A549 (cell line): ENCODE data around the gene AKAP6. TPM values are rescaled to one million over a fixed set of nuclear protein-coding genes. Genes with fewer than 3 reads are reported as not detected.

ENCODE experiments used
- ATAC-seq, 2 experiments: fragments of 200-7000 bp in 1 of 2; fragments of >200 bp in 1 of 2; cut with Nextera tagmentation in 1 of 2; cut with Tn5 transposase in 1 of 2; 3 replicates each; pipeline versions ENCODE4 v1.8.0 to v1.9.1; 2018 to 2020; ENCODE audit warnings: mild to moderate bottlenecking in 1 of 2, moderate library complexity in 1 of 2
- CTCF ChIA-PET: fragments of 300-600 bp; sonication (Branson Sonifier 250); formaldehyde crosslinking; extraction: SDS; loops from one replicate; lab custom pipeline; 2021; ENCODE audit warnings: antibody characterized with exemption, inconsistent platforms; lab: Yijun Ruan, JAX
- POLR2A ChIA-PET: fragments of 350-600 bp; formaldehyde crosslinking; extraction: SDS; loops from one replicate; lab custom pipeline; 2021; ENCODE audit warnings: antibody characterized with exemption, inconsistent platforms; lab: Yijun Ruan, JAX
- DNase-seq, 2 experiments: peaks; one replicate each; pipeline versions ENCODE4 v3.0.0 to v3.0.0-alpha.2; 2011 to 2016; ENCODE audit warnings: low read depth in 1 of 2, low spot score in 1 of 2
- FAIRE-seq: peaks from 2 replicates; lab custom pipeline; 2011; peaks lifted over from hg19 to GRCh38; lab: Jason Lieb, UNC
- H3K27ac ChIP-seq, 2 experiments: fragments of >200 bp; sonication (Bioruptor Twin); formaldehyde crosslinking; 3 replicates each; pipeline ENCODE4 v1.5.1; 2016 to 2017
- H3K4me1 ChIP-seq: fragments of >200 bp; sonication (Bioruptor Twin); formaldehyde crosslinking; 3 replicates; pipeline ENCODE4 v1.6.1; 2016
- H3K4me2 ChIP-seq: fragments of >200 bp; sonication (Bioruptor Twin); formaldehyde crosslinking; 3 replicates; pipeline ENCODE4 v1.6.1; 2016
- H3K4me3 ChIP-seq: fragments of >200 bp; sonication (Bioruptor Twin); formaldehyde crosslinking; 3 replicates; pipeline ENCODE4 v1.5.1; 2016
- H3K9me3 ChIP-seq: fragments of >200 bp; sonication (Bioruptor Twin); formaldehyde crosslinking; 3 replicates; pipeline ENCODE4 v1.6.1; 2016
- CEBPB ChIP-seq, 2 experiments: fragments of >200 bp in 1 of 2; sonication (Bioruptor Twin) in 1 of 2; formaldehyde crosslinking in 1 of 2; IDR thresholded peaks; 2 replicates each; pipeline ENCODE4 v1.6.1; 2012 to 2016
- CHD4 ChIP-seq: fragments of 200-600 bp; sonication (generic); IDR thresholded peaks from 2 replicates; pipeline ENCODE4 v1.6.1; 2016; ENCODE audit warnings: antibody characterized with exemption, mild to moderate bottlenecking, borderline replicate concordance
- EHF ChIP-seq: fragments of 250-450 bp; sonication (Bioruptor Pico); IDR thresholded peaks from 2 replicates; pipeline ENCODE4 v1.5.0; 2020; ENCODE audit warnings: mild to moderate bottlenecking
- EHMT2 ChIP-seq: fragments of 200-600 bp; sonication (generic); IDR thresholded peaks from 2 replicates; pipeline ENCODE4 v1.6.1; 2016; ENCODE audit warnings: antibody characterized with exemption, low read depth, mild to moderate bottlenecking, moderate library complexity
- EP300 ChIP-seq, 2 experiments: fragments of >200 bp; sonication (Bioruptor Twin); formaldehyde crosslinking; IDR thresholded peaks; 2 replicates in 1 of 2; 3 replicates in 1 of 2; pipeline ENCODE4 v1.6.1; 2016 to 2017
- FOSB ChIP-seq: fragments of 250-450 bp; sonication (Bioruptor Pico); IDR thresholded peaks from 2 replicates; pipeline ENCODE4 v1.5.0; 2020; ENCODE audit warnings: mild to moderate bottlenecking, moderate library complexity
- FOSL2 ChIP-seq, 2 experiments: fragments of 450-650 bp in 1 of 2; fragments of >200 bp in 1 of 2; sonication (Bioruptor Twin) in 1 of 2; formaldehyde crosslinking; IDR thresholded peaks; 2 replicates each; pipeline versions ENCODE4 v1.5.0 to v1.6.1; 2016 to 2020; ENCODE audit warnings: mild to moderate bottlenecking in 1 of 2, moderate library complexity in 1 of 2
- FOXS1 ChIP-seq: fragments of 250-450 bp; sonication (Bioruptor Pico); IDR thresholded peaks from 2 replicates; pipeline ENCODE4 v1.5.0; 2020; ENCODE audit warnings: mild to moderate bottlenecking, moderate library complexity
- HDAC2 ChIP-seq: fragments of 200-600 bp; sonication (generic); IDR thresholded peaks from 2 replicates; pipeline ENCODE4 v1.6.1; 2016
- HEYL ChIP-seq: fragments of 250-450 bp; sonication (Bioruptor Pico); IDR thresholded peaks from 2 replicates; pipeline ENCODE4 v1.8.0; 2021; ENCODE audit warnings: mild to moderate bottlenecking, moderate library complexity
- HOXB13 ChIP-seq: fragments of 250-450 bp; sonication (Bioruptor Pico); IDR thresholded peaks from 2 replicates; pipeline ENCODE4 v1.5.0; 2020; ENCODE audit warnings: low read depth, mild to moderate bottlenecking, moderate library complexity
- HOXB5 ChIP-seq: fragments of 250-450 bp; sonication (Bioruptor Pico); IDR thresholded peaks from 2 replicates; pipeline ENCODE4 v1.5.0; 2020; ENCODE audit warnings: mild to moderate bottlenecking, moderate library complexity
- JUN ChIP-seq, 2 experiments: fragments of >200 bp; sonication (Bioruptor Twin); formaldehyde crosslinking; IDR thresholded peaks; 2 replicates in 1 of 2; 3 replicates in 1 of 2; pipeline ENCODE4 v1.6.1; 2016 to 2017
- MAFK ChIP-seq: fragments of 450-650 bp; IDR thresholded peaks from 2 replicates; pipeline ENCODE4 v1.6.1; 2014; ENCODE audit not compliant: partially characterized antibody
- MAZ ChIP-seq: fragments of 150-350 bp; IDR thresholded peaks from 2 replicates; pipeline ENCODE4 v1.6.1; 2014; ENCODE audit warnings: antibody characterized with exemption, low read depth, low read length, borderline replicate concordance
- NFE2L2 ChIP-seq: fragments of 150-350 bp; conservative IDR thresholded peaks from 2 replicates; pipeline ENCODE4 v1.6.1; 2014; ENCODE audit warnings: low read length
- NPAS2 ChIP-seq: fragments of 250-450 bp; sonication (Bioruptor Pico); IDR thresholded peaks from 2 replicates; pipeline ENCODE4 v1.8.0; 2022; ENCODE audit warnings: mild to moderate bottlenecking, moderate library complexity, borderline replicate concordance
- NR3C1 ChIP-seq: fragments of >200 bp; sonication (Bioruptor Twin); formaldehyde crosslinking; IDR thresholded peaks from 3 replicates; pipeline ENCODE4 v1.6.1; 2017
- RAD21 ChIP-seq, 2 experiments: fragments of >200 bp in 1 of 2; sonication (Bioruptor Twin) in 1 of 2; formaldehyde crosslinking in 1 of 2; IDR thresholded peaks in 1 of 2; conservative IDR thresholded peaks in 1 of 2; 2 replicates in 1 of 2; 3 replicates in 1 of 2; pipeline ENCODE4 v1.6.1; 2012 to 2018; ENCODE audit warnings: inconsistent platforms in 1 of 2
- RARB ChIP-seq: fragments of 250-450 bp; sonication (Bioruptor Pico); IDR thresholded peaks from 2 replicates; pipeline ENCODE4 v1.8.0; 2021; ENCODE audit warnings: mild to moderate bottlenecking, moderate library complexity
- RCOR1 ChIP-seq: fragments of 150-350 bp; IDR thresholded peaks from 2 replicates; pipeline ENCODE4 v1.6.1; 2014; ENCODE audit warnings: antibody characterized with exemption, low read length, low read depth
- SMC3 ChIP-seq: fragments of >200 bp; sonication (Bioruptor Twin); formaldehyde crosslinking; IDR thresholded peaks from 3 replicates; pipeline ENCODE4 v1.6.1; 2018; ENCODE audit warnings: inconsistent platforms
- SREBF2 ChIP-seq: fragments of 450-650 bp; IDR thresholded peaks from 2 replicates; pipeline ENCODE4 v1.6.1; 2014; ENCODE audit warnings: mild to moderate bottlenecking, moderate library complexity
- TFCP2L1 ChIP-seq: fragments of 250-450 bp; sonication (Bioruptor Pico); IDR thresholded peaks from 2 replicates; pipeline ENCODE4 v1.5.0; 2021; ENCODE audit warnings: mild to moderate bottlenecking
- ZFP36 ChIP-seq: fragments of 450-650 bp; IDR thresholded peaks from 2 replicates; pipeline ENCODE4 v1.6.1; 2014; ENCODE audit warnings: borderline replicate concordance; ENCODE audit not compliant: partially characterized antibody
- ZNF302 ChIP-seq: fragments of 250-450 bp; sonication (Bioruptor Pico); IDR thresholded peaks from 2 replicates; pipeline ENCODE4 v1.9.0; 2021; ENCODE audit warnings: inconsistent platforms, mild to moderate bottlenecking, moderate library complexity
- WGBS: methylation state at CpG from one replicate; pipeline ENCODE4 v1.1.6; 2017; ENCODE audit errors: missing lambda C conversion rate; 5-methylcytosine and 5-hydroxymethylcytosine counted together
- polyA plus RNA-seq, 4 experiments: library from polyadenylated mRNA; depleted of rRNA in 3 of 4; stranded (reverse); fragments of >200 nt; fragmentation: RNase III in 1 of 4; extraction: RNeasy Plus Mini Kit Qiagen cat#74134 plus additional on column Dnase treatment in 1 of 4; gene quantifications; 2 replicates in 3 of 4; 3 replicates in 1 of 4; pipeline ENCODE4 v1.2.3, GENCODE V29; 2011 to 2017
- TF ChIP-seq, protein P1 (sequence below): fragments of 200-600 bp; sonication (generic); IDR thresholded peaks from 2 replicates; pipeline ENCODE4 v1.6.1; 2016; ENCODE audit warnings: antibody characterized with exemption, mild to moderate bottlenecking, moderate library complexity

The AKAP6 gene
- polyA plus RNA-seq, 2 of the 4 experiments (the other 2 are of a cell fraction), result 0.27 to 1.9 TPM

DNA sequence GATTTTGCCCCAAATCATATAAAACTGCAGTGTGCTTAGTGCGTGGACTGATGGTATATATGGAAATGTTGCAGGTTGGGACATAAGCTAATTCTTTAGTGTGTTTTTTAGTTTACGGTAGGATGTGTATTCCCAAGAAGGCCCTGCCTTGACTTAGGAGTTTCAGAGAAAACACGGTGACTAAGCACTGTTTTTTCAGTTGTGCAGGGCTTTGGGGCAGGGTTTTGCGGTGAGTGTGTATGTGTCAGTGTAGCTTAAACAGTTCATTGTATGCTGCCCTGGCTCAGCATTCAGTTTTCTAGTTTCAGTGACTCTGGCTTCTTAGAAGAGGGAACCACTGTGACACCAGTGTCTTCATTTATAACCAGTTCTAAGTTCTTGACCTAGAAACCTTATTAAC lies 101.2 kb downstream of the AKAP6 start:
- Histone ChIP-seq H3K4me3 (no peak overlapping the region), H3K9me3 (no peaks in the 10 kb centered on the region), H3K4me1 (no peaks in the 10 kb centered on the region), H3K4me2 (no peak overlapping the region), H3K27ac (no peak overlapping the region)
- no peak for DNase-seq
- ChIA-PET POLR2A (no interaction called here), CTCF (interaction anchor here (0.9 kb wide), 1 partner anchor 81 kb away, joined by 5 read pairs; no protein-coding TSS in a partner anchor)
- WGBS, result 74% methylated on average over 4 of the region's 4 CpGs
- TF ChIP-seq JUN (IDR thresholded peaks at IDR 0.05) (no peak), CHD4 (no peak), FOSL2 (IDR thresholded peaks at IDR 0.05) (no peak), FOSL2 (CRISPR knock-in tag; IDR thresholded peaks at IDR 0.05) (no peak), RAD21 (conservative IDR thresholded peaks at IDR 0.05 in 1 of 2, IDR thresholded peaks at IDR 0.05 in 1 of 2) (no peak), SREBF2 (no peak), EP300 (IDR thresholded peaks at IDR 0.05) (no peak), FOSB (CRISPR knock-in tag) (no peak), NPAS2 (CRISPR knock-in tag) (no peak), EHF (CRISPR knock-in tag) (no peak), MAZ (no peak), MAFK (no peak), EHMT2 (no peak), CEBPB (IDR thresholded peaks at IDR 0.05) (no peak), TFCP2L1 (CRISPR knock-in tag) (no peak), SMC3 (no peak)
- no peak for FAIRE-seq
- ATAC-seq, result no peak

DNA sequence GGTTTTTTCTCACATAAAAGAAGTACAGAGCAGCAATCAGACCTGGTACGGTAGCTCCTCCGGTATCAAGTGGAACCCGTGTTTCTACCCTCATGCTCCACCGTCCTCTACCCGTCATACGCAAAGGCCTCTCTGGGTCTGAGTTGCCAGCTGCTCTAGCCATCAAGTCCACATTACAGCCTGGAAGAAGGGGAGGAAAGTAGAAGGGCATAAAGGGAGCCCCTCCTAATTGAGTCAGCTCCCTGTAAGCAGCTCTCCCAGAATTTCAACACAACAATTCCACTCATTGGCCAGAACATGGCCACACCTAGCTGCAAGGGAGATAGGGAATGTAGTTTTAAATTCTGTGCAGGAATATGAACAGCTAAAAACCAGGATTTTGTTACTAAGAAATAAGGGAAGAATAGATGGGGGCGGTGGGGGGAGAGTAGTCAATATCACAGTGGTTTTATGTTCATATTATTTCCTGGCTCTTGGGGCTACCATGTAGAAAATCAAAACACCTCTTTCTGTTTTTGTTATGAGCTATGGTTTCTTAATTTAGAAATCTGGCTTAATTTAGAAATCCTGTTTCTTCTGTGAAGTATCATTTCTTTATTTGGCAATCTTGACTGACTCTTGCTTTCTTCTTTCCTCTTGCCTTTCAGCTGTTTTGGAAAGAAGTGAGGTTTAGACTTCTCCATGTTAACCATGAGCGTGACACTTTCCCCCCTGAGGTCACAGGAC lies 103.9 kb downstream of the AKAP6 start:
- FAIRE-seq, result no peak
- CTCF ChIA-PET, result no interaction called here
- Histone ChIP-seq H3K27ac (no peak overlapping the region), H3K4me3 (no peak overlapping the region), H3K4me1 (no peaks in the 10 kb centered on the region), H3K9me3 (no peaks in the 10 kb centered on the region), H3K4me2 (no peak overlapping the region)
- WGBS, result 83% methylated on average over 8 of the region's 8 CpGs
- POLR2A ChIA-PET, result no interaction called here
- TF ChIP-seq ZFP36, result no peak
- TF ChIP-seq HEYL (CRISPR knock-in tag), result no peak
- TF ChIP-seq HOXB13 (CRISPR knock-in tag), result no peak
- TF ChIP-seq, protein P1, sequence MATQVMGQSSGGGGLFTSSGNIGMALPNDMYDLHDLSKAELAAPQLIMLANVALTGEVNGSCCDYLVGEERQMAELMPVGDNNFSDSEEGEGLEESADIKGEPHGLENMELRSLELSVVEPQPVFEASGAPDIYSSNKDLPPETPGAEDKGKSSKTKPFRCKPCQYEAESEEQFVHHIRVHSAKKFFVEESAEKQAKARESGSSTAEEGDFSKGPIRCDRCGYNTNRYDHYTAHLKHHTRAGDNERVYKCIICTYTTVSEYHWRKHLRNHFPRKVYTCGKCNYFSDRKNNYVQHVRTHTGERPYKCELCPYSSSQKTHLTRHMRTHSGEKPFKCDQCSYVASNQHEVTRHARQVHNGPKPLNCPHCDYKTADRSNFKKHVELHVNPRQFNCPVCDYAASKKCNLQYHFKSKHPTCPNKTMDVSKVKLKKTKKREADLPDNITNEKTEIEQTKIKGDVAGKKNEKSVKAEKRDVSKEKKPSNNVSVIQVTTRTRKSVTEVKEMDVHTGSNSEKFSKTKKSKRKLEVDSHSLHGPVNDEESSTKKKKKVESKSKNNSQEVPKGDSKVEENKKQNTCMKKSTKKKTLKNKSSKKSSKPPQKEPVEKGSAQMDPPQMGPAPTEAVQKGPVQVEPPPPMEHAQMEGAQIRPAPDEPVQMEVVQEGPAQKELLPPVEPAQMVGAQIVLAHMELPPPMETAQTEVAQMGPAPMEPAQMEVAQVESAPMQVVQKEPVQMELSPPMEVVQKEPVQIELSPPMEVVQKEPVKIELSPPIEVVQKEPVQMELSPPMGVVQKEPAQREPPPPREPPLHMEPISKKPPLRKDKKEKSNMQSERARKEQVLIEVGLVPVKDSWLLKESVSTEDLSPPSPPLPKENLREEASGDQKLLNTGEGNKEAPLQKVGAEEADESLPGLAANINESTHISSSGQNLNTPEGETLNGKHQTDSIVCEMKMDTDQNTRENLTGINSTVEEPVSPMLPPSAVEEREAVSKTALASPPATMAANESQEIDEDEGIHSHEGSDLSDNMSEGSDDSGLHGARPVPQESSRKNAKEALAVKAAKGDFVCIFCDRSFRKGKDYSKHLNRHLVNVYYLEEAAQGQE, result no peak
- no peak for TF ChIP-seq NFE2L2
- no peak for ATAC-seq
- no peak for DNase-seq

DNA sequence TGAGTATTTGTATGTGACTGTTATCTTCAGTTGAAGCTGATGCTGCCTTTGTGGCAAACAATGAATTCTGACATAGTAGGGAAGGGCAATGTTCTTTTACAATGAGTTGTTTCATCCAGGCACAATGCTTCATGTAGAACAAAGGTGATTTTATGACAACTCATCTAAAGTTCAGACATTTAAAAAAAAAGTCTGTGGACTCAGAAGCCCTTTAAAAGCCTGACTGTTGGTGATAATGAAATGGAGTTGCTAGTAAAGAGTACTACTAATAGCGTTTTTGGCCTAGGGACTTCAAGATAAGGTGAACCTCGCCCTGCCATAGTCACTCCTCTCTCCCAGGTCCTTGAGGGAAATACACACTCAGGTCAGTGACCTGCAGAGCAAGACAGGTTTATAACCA lies 105.1 kb downstream of the AKAP6 start:
- Histone ChIP-seq H3K4me2 (no peak overlapping the region), H3K27ac (no peak overlapping the region), H3K9me3 (no peaks in the 10 kb centered on the region), H3K4me1 (no peaks in the 10 kb centered on the region), H3K4me3 (no peak overlapping the region)
- TF ChIP-seq FOSB (CRISPR knock-in tag), result no peak
- TF ChIP-seq HDAC2, result no peak
- TF ChIP-seq SREBF2, result no peak
- TF ChIP-seq RARB (CRISPR knock-in tag), result no peak
- TF ChIP-seq EP300 (IDR thresholded peaks at IDR 0.05), result no peak
- TF ChIP-seq NR3C1, result no peak
- TF ChIP-seq HOXB5 (CRISPR knock-in tag), result no peak
- TF ChIP-seq JUN (IDR thresholded peaks at IDR 0.05), result no peak
- TF ChIP-seq FOXS1, result no peak
- no peak for TF ChIP-seq RCOR1
- no peak for TF ChIP-seq ZNF302 (CRISPR knock-in tag)
- CTCF ChIA-PET, result no interaction called here
- FAIRE-seq (no peak), DNase-seq (no peak), ATAC-seq (no peak)
- POLR2A ChIA-PET, result no interaction called here
- 48% methylated on average over 2 of the region's 2 CpGs for WGBS
